VCaP (cell line): ENCODE results near the gene ABCC5.

Source experiments
- H3K27ac ChIP-seq: fragments of 450-650 bp; 2 replicates; pipeline ENCODE4 v1.5.1; 2017
- TF ChIP-seq, protein P1 (sequence below): fragments of 450-650 bp; conservative IDR thresholded peaks from 2 replicates; pipeline ENCODE4 v1.5.1; 2017; ENCODE audit warnings: mild to moderate bottlenecking, moderate library complexity

ABCC5 gene

DNA sequence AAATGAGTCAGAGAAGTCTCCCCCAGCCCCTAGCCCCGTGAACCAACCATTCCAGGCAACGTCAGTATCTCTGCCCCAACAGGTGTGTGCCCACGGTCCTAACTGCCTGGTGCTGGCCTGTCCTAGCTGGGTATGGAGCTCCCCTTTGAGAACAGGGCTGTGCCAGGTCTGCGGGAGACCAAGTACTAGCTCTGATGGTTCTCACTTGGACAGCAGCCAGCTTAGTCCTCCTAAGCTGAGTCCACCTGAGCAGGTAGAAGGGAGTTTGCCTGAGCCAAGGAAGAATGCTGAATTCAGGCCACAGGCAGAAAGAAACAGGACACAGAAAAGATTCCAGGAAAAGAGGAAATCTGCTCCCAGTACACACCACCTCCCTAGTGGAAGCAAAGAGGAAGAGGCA, 99.9 kb downstream of the ABCC5 start:
- TF ChIP-seq, protein P1, sequence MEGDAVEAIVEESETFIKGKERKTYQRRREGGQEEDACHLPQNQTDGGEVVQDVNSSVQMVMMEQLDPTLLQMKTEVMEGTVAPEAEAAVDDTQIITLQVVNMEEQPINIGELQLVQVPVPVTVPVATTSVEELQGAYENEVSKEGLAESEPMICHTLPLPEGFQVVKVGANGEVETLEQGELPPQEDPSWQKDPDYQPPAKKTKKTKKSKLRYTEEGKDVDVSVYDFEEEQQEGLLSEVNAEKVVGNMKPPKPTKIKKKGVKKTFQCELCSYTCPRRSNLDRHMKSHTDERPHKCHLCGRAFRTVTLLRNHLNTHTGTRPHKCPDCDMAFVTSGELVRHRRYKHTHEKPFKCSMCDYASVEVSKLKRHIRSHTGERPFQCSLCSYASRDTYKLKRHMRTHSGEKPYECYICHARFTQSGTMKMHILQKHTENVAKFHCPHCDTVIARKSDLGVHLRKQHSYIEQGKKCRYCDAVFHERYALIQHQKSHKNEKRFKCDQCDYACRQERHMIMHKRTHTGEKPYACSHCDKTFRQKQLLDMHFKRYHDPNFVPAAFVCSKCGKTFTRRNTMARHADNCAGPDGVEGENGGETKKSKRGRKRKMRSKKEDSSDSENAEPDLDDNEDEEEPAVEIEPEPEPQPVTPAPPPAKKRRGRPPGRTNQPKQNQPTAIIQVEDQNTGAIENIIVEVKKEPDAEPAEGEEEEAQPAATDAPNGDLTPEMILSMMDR: no peak
- H3K27ac ChIP-seq: no peak overlapping the region

DNA sequence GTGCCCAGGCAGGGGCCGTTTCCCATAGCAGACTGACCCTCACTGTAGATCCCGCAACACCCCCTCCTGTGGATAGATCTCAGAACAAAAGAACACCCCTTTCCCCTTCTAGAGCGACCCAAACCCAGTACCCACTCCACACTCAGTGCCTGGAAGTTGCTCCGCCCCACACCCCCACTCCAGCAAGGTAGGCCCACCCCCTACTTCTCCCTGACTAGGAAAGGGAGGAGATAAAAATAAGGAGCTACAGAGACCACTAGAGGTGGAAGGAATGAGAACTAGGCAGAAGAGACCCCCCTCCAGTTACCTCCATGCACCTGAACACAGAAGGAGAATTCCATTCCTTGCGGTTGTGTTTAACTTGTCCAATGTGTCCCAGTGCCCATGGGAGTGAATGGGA, 102.8 kb downstream of the ABCC5 start:
- no peak overlapping the region for H3K27ac ChIP-seq
- TF ChIP-seq, protein P1: no peak

- TF ChIP-seq, protein P1: no peak
- no peak overlapping the region for H3K27ac ChIP-seq
Measured at GRCh38 chr3:183913580-183913920, 104.1 kb downstream of the ABCC5 start.

DNA sequence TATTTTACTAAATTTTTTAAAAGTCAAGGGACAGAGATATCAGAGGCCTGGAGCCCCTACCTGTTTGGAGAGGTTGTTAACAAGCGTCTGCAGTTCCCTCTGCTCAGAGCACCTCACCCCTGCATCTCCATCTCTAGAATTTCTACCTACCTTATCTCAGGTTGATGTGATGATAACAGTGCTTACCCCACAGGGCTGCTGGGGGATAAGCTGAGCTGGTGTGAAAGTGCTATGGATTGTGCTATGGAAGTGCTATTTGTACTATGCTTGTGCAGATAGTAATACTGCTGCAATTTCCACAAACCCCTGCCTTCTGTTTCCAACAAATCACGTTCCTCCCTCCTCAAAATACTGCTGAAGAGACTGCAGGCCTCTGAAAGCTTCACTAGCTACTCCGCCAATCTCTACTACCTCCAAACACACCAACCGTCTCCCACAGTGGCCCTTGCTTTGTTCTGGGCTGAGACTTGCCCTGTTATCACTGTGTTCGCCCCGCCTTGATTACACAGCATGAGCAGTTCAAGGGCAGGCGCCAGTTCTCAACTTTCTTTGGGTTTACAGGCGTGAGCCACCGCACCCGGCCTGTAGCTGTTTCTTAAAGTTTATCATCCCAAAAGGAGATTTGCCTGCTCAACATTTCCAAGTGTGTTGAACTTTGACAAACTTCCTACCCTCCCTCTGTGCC, 104.6 kb downstream of the ABCC5 start:
- TF ChIP-seq, protein P1: no peak
- no peak overlapping the region for H3K27ac ChIP-seq

- H3K27ac ChIP-seq: no peak overlapping the region
- TF ChIP-seq, protein P1: no peak
Measured at GRCh38 chr3:183911763-183912506, 105.7 kb downstream of the ABCC5 start.

- H3K27ac ChIP-seq: no peak overlapping the region
- TF ChIP-seq, protein P1: no peak
Measured at GRCh38 chr3:183911087-183911486, 106.6 kb downstream of the ABCC5 start.

DNA sequence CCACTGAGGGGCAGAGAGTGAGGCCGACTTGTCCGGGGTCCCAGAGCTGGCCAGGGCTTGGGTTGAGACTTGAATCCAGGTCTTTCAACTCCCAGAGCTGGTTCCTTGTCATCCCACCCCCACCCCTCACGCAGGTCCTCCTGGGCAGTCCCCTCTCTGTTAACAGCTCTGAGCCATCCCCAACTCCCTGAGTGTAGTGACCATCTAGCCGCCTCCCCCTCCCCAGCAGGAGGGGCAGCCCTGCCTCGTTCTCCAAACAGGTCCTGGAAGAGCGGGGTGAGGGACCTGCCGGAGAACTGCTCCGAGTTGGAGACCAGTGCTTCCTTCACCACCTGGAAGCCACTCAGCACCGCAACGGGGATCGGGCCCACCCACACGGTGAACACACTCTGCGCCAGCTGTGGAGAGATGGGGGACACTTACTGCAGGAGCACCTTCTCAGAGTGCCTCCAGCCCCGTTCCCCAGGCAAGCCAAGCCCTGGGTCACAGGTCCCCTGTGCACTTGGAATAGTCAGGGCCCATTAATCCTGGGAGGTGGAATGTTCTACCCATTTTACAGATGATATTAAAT, 108.6 kb downstream of the ABCC5 start:
- H3K27ac ChIP-seq: no peak overlapping the region
- TF ChIP-seq, protein P1: no peak
